Measurements from ENCODE around the gene FAM234A.
"Not testable (repeated sequence)": the region's sequence is repeated elsewhere in the genome, so short reads cannot be mapped to it uniquely, and the experiment has no call there.

The FAM234A gene

GRCh38 chr16:230351-230750 lies 4.3 kb upstream of the FAM234A start:
- not testable (repeated sequence) for H3K27me3 ChIP-seq (ENCODE audit: control insufficient read depth in 1 of 2, insufficient read depth in 2 of 2, low read length in 2 of 2); H3K27ac ChIP-seq (ENCODE audit: low read length); H3K4me3 ChIP-seq (ENCODE audit: low read length in 2 of 2); H3K9ac ChIP-seq (ENCODE audit: low read length in 2 of 2); H3K9me3 ChIP-seq (ENCODE audit: control insufficient read depth in 2 of 2, low read length in 2 of 2)
- Histone ChIP-seq H3K36me3 (ENCODE audit: control insufficient read depth in 2 of 2, insufficient read depth in 2 of 2, low read length in 2 of 2) (peaks cover 10 to 11% of the 10 kb centered on the region in 2 donors), H3K4me1 (ENCODE audit: control insufficient read depth, insufficient read depth, low read length) (peaks cover 20% of the 10 kb centered on the region)

GRCh38 chr16:230949-231348 lies 3.7 kb upstream of the FAM234A start:
- H3K4me1 ChIP-seq (ENCODE audit: control insufficient read depth, insufficient read depth, low read length), result peaks cover 23% of the 10 kb centered on the region
- H3K9ac ChIP-seq (ENCODE audit: low read length in 2 of 2), result no peak overlapping the region
- peaks cover 8 to 11% of the 10 kb centered on the region in 2 donors for H3K36me3 ChIP-seq (ENCODE audit: control insufficient read depth in 2 of 2, insufficient read depth in 2 of 2, low read length in 2 of 2)
- H3K9me3 ChIP-seq (ENCODE audit: control insufficient read depth in 2 of 2, low read length in 2 of 2), result no peaks in the 10 kb centered on the region
- no peak overlapping the region for H3K27ac ChIP-seq (ENCODE audit: low read length)
- H3K27me3 ChIP-seq (ENCODE audit: control insufficient read depth in 1 of 2, insufficient read depth in 2 of 2, low read length in 2 of 2), result no peaks in the 10 kb centered on the region
- H3K4me3 ChIP-seq (ENCODE audit: low read length in 2 of 2), result no peak overlapping the region

GRCh38 chr16:239948-240277 lies 5.3 kb downstream of the FAM234A start:
- Histone ChIP-seq H3K27me3 (ENCODE audit: control insufficient read depth in 1 of 2, insufficient read depth in 2 of 2, low read length in 2 of 2) (no peaks in the 10 kb centered on the region), H3K36me3 (ENCODE audit: control insufficient read depth in 2 of 2, insufficient read depth in 2 of 2, low read length in 2 of 2) (no peaks in the 10 kb centered on the region), H3K4me3 (ENCODE audit: low read length in 2 of 2) (no peak overlapping the region), H3K9ac (ENCODE audit: low read length in 2 of 2) (no peak overlapping the region), H3K27ac (ENCODE audit: low read length) (peak overlapping the region; percentile 6), H3K4me1 (ENCODE audit: control insufficient read depth, insufficient read depth, low read length) (peaks cover 12% of the 10 kb centered on the region), H3K9me3 (ENCODE audit: control insufficient read depth in 2 of 2, low read length in 2 of 2) (no peaks in the 10 kb centered on the region)

- Histone ChIP-seq H3K36me3 (ENCODE audit: control insufficient read depth in 2 of 2, insufficient read depth in 2 of 2, low read length in 2 of 2) (no peaks in the 10 kb centered on the region), H3K27ac (ENCODE audit: low read length) (no peak overlapping the region)
Observed at GRCh38 chr16:240559-240958, 5.9 kb downstream of the FAM234A start.

GRCh38 chr16:242281-242680 lies 7.7 kb downstream of the FAM234A start:
- H3K27ac ChIP-seq (ENCODE audit: low read length), result no peak overlapping the region
- H3K4me3 ChIP-seq (ENCODE audit: low read length in 2 of 2), result no peak overlapping the region
- no peaks in the 10 kb centered on the region for H3K27me3 ChIP-seq (ENCODE audit: control insufficient read depth in 1 of 2, insufficient read depth in 2 of 2, low read length in 2 of 2)
- no peaks in the 10 kb centered on the region for H3K36me3 ChIP-seq (ENCODE audit: control insufficient read depth in 2 of 2, insufficient read depth in 2 of 2, low read length in 2 of 2)
- H3K9ac ChIP-seq (ENCODE audit: low read length in 2 of 2), result no peak overlapping the region
- peaks cover 5% of the 10 kb centered on the region for H3K4me1 ChIP-seq (ENCODE audit: control insufficient read depth, insufficient read depth, low read length)
- no peaks in the 10 kb centered on the region for H3K9me3 ChIP-seq (ENCODE audit: control insufficient read depth in 2 of 2, low read length in 2 of 2)

More at GRCh38 chr16:240559-240958, 5.9 kb downstream of the FAM234A start:
- Histone ChIP-seq H3K27me3 (ENCODE audit: control insufficient read depth in 1 of 2, insufficient read depth in 2 of 2, low read length in 2 of 2) (no peaks in the 10 kb centered on the region), H3K9me3 (ENCODE audit: control insufficient read depth in 2 of 2, low read length in 2 of 2) (no peaks in the 10 kb centered on the region), H3K9ac (ENCODE audit: low read length in 2 of 2) (no peak overlapping the region), H3K4me1 (ENCODE audit: control insufficient read depth, insufficient read depth, low read length) (peaks cover 6% of the 10 kb centered on the region), H3K4me3 (ENCODE audit: low read length in 2 of 2) (no peak overlapping the region)

GRCh38 chr16:243348-243747 lies 8.7 kb downstream of the FAM234A start:
- no peak overlapping the region for H3K27ac ChIP-seq (ENCODE audit: low read length)
- no peak overlapping the region for H3K9ac ChIP-seq (ENCODE audit: low read length in 2 of 2)
- no peaks in the 10 kb centered on the region for H3K9me3 ChIP-seq (ENCODE audit: control insufficient read depth in 2 of 2, low read length in 2 of 2)

GRCh38 chr16:245105-245504 lies 10.5 kb downstream of the FAM234A start:
- Histone ChIP-seq H3K27me3 (ENCODE audit: control insufficient read depth in 1 of 2, insufficient read depth in 2 of 2, low read length in 2 of 2) (no peaks in the 10 kb centered on the region), H3K4me1 (ENCODE audit: control insufficient read depth, insufficient read depth, low read length) (no peaks in the 10 kb centered on the region), H3K36me3 (ENCODE audit: control insufficient read depth in 2 of 2, insufficient read depth in 2 of 2, low read length in 2 of 2) (peaks cover 1 to 4% of the 10 kb centered on the region in 2 donors), H3K4me3 (ENCODE audit: low read length in 2 of 2) (no peak overlapping the region), H3K9ac (ENCODE audit: low read length in 2 of 2) (no peak overlapping the region), H3K9me3 (ENCODE audit: control insufficient read depth in 2 of 2, low read length in 2 of 2) (no peaks in the 10 kb centered on the region), H3K27ac (ENCODE audit: low read length) (no peak overlapping the region)

More at GRCh38 chr16:243348-243747, 8.7 kb downstream of the FAM234A start:
- H3K4me3 ChIP-seq (ENCODE audit: low read length in 2 of 2), result no peak overlapping the region
- no peaks in the 10 kb centered on the region for H3K36me3 ChIP-seq (ENCODE audit: control insufficient read depth in 2 of 2, insufficient read depth in 2 of 2, low read length in 2 of 2)
- H3K4me1 ChIP-seq (ENCODE audit: control insufficient read depth, insufficient read depth, low read length), result peaks cover 5% of the 10 kb centered on the region
- H3K27me3 ChIP-seq (ENCODE audit: control insufficient read depth in 1 of 2, insufficient read depth in 2 of 2, low read length in 2 of 2), result no peaks in the 10 kb centered on the region

- no peaks in the 10 kb centered on the region for H3K27me3 ChIP-seq (ENCODE audit: control insufficient read depth in 1 of 2, insufficient read depth in 2 of 2, low read length in 2 of 2)
- H3K9ac ChIP-seq (ENCODE audit: low read length in 2 of 2), result no peak overlapping the region
Observed at GRCh38 chr16:247027-247426, 12.4 kb downstream of the FAM234A start.

GRCh38 chr16:249431-249830 lies 14.8 kb downstream of the FAM234A start:
- no peak overlapping the region for H3K9ac ChIP-seq (ENCODE audit: low read length in 2 of 2)
- no peak overlapping the region for H3K4me3 ChIP-seq (ENCODE audit: low read length in 2 of 2)
- peaks cover 8 to 13% of the 10 kb centered on the region in 2 donors for H3K36me3 ChIP-seq (ENCODE audit: control insufficient read depth in 2 of 2, insufficient read depth in 2 of 2, low read length in 2 of 2)
- no peak overlapping the region for H3K27ac ChIP-seq (ENCODE audit: low read length)
- H3K4me1 ChIP-seq (ENCODE audit: control insufficient read depth, insufficient read depth, low read length), result no peaks in the 10 kb centered on the region
- H3K9me3 ChIP-seq (ENCODE audit: control insufficient read depth in 2 of 2, low read length in 2 of 2), result no peaks in the 10 kb centered on the region
- no peaks in the 10 kb centered on the region for H3K27me3 ChIP-seq (ENCODE audit: control insufficient read depth in 1 of 2, insufficient read depth in 2 of 2, low read length in 2 of 2)

More at GRCh38 chr16:247027-247426, 12.4 kb downstream of the FAM234A start:
- no peak overlapping the region for H3K4me3 ChIP-seq (ENCODE audit: low read length in 2 of 2)
- H3K36me3 ChIP-seq (ENCODE audit: control insufficient read depth in 2 of 2, insufficient read depth in 2 of 2, low read length in 2 of 2), result peaks cover 8% of the 10 kb centered on the region in 2 donors
- no peaks in the 10 kb centered on the region for H3K9me3 ChIP-seq (ENCODE audit: control insufficient read depth in 2 of 2, low read length in 2 of 2)
- H3K4me1 ChIP-seq (ENCODE audit: control insufficient read depth, insufficient read depth, low read length), result no peaks in the 10 kb centered on the region
- H3K27ac ChIP-seq (ENCODE audit: low read length), result no peak overlapping the region

- Histone ChIP-seq H3K27ac (ENCODE audit: low read length) (no peak overlapping the region), H3K4me3 (ENCODE audit: low read length in 2 of 2) (no peak overlapping the region), H3K36me3 (ENCODE audit: control insufficient read depth in 2 of 2, insufficient read depth in 2 of 2, low read length in 2 of 2) (peaks cover 18 to 20% of the 10 kb centered on the region in 2 donors)
Observed at GRCh38 chr16:252366-253337, 18.0 kb downstream of the FAM234A start.

GRCh38 chr16:253833-254232 lies 19.2 kb downstream of the FAM234A start:
- H3K9ac ChIP-seq (ENCODE audit: low read length in 2 of 2), result no peak overlapping the region
- no peak overlapping the region for H3K4me3 ChIP-seq (ENCODE audit: low read length in 2 of 2)
- H3K9me3 ChIP-seq (ENCODE audit: control insufficient read depth in 2 of 2, low read length in 2 of 2), result no peaks in the 10 kb centered on the region
- H3K36me3 ChIP-seq (ENCODE audit: control insufficient read depth in 2 of 2, insufficient read depth in 2 of 2, low read length in 2 of 2), result peaks cover 18 to 20% of the 10 kb centered on the region in 2 donors
- no peaks in the 10 kb centered on the region for H3K27me3 ChIP-seq (ENCODE audit: control insufficient read depth in 1 of 2, insufficient read depth in 2 of 2, low read length in 2 of 2)
- no peaks in the 10 kb centered on the region for H3K4me1 ChIP-seq (ENCODE audit: control insufficient read depth, insufficient read depth, low read length)
- no peak overlapping the region for H3K27ac ChIP-seq (ENCODE audit: low read length)

More at GRCh38 chr16:252366-253337, 18.0 kb downstream of the FAM234A start:
- Histone ChIP-seq H3K9me3 (ENCODE audit: control insufficient read depth in 2 of 2, low read length in 2 of 2) (no peaks in the 10 kb centered on the region), H3K27me3 (ENCODE audit: control insufficient read depth in 1 of 2, insufficient read depth in 2 of 2, low read length in 2 of 2) (no peaks in the 10 kb centered on the region), H3K4me1 (ENCODE audit: control insufficient read depth, insufficient read depth, low read length) (no peaks in the 10 kb centered on the region), H3K9ac (ENCODE audit: low read length in 2 of 2) (no peak overlapping the region)
